HepG2 (cell line): ENCODE data around the gene UBE2O. TPM values are rescaled to one million over a fixed set of nuclear protein-coding genes. Genes with fewer than 3 reads are reported as not detected.

Experiments
- AKNA ChIP-seq: sonication (generic); formaldehyde crosslinking; IDR thresholded peaks from 2 replicates; pipeline ENCODE4 v1.4.0; 2020; ENCODE audit warnings: missing genetic modification reagents, borderline replicate concordance
- CAMTA2 ChIP-seq: sonication (generic); formaldehyde crosslinking; IDR thresholded peaks from 2 replicates; pipeline ENCODE4 v1.4.0; 2020; ENCODE audit warnings: mild to moderate bottlenecking, missing genetic modification reagents, borderline replicate concordance
- ETS1 ChIP-seq: sonication (generic); formaldehyde crosslinking; IDR thresholded peaks from 2 replicates; pipeline ENCODE4 v1.4.0; 2020; ENCODE audit warnings: missing genetic modification reagents
- GPN1 ChIP-seq: sonication (generic); formaldehyde crosslinking; IDR thresholded peaks from 2 replicates; pipeline ENCODE4 v1.5.1; 2020; ENCODE audit warnings: missing genetic modification reagents, borderline replicate concordance
- KLF16 ChIP-seq, 2 experiments: sonication (generic) in 1 of 2; formaldehyde crosslinking in 1 of 2; IDR thresholded peaks; 2 replicates each; pipeline versions ENCODE4 v1.6.1 to v1.8.0; 2016 to 2023; ENCODE audit warnings: missing genetic modification reagents in 2 of 2, missing compliant biosample characterization in 1 of 2
- PRPF4 ChIP-seq: fragments of 200-400 bp; formaldehyde crosslinking; IDR thresholded peaks from 2 replicates; pipeline ENCODE4 v1.6.1; 2016; ENCODE audit warnings: low read length, low read depth; ENCODE audit not compliant: poor library complexity, severe bottlenecking
- RXRB ChIP-seq: IDR thresholded peaks from 2 replicates; pipeline ENCODE4 v1.6.1; 2016; ENCODE audit warnings: borderline replicate concordance, missing genetic modification reagents, missing compliant biosample characterization
- SMARCC2 ChIP-seq: fragments of 450-650 bp; IDR thresholded peaks from 2 replicates; pipeline ENCODE4 v1.6.1; 2017; ENCODE audit warnings: antibody characterized with exemption, mild to moderate bottlenecking
- SRSF9 ChIP-seq: fragments of 200-400 bp; formaldehyde crosslinking; IDR thresholded peaks from 2 replicates; pipeline ENCODE4 v1.6.1; 2018; ENCODE audit warnings: borderline replicate concordance, mild to moderate bottlenecking, low read depth, low read length; ENCODE audit not compliant: insufficient read depth, poor library complexity, severe bottlenecking
- THAP9 ChIP-seq: sonication (generic); formaldehyde crosslinking; IDR thresholded peaks from 2 replicates; pipeline ENCODE4; 2020; ENCODE audit warnings: missing genetic modification reagents, mild to moderate bottlenecking, borderline replicate concordance
- YEATS2 ChIP-seq: sonication (generic); formaldehyde crosslinking; IDR thresholded peaks from 2 replicates; pipeline ENCODE4 v1.4.0; 2020; ENCODE audit warnings: missing genetic modification reagents, borderline replicate concordance
- ZBTB44 ChIP-seq: sonication (generic); formaldehyde crosslinking; IDR thresholded peaks from 2 replicates; pipeline ENCODE4 v1.4.0; 2020; ENCODE audit warnings: missing genetic modification reagents
- ZNF256 ChIP-seq: sonication (generic); formaldehyde crosslinking; conservative IDR thresholded peaks from 2 replicates; pipeline ENCODE4 v1.4.0; 2020; ENCODE audit warnings: missing genetic modification reagents
- ZNF550 ChIP-seq: sonication (generic); formaldehyde crosslinking; IDR thresholded peaks from 2 replicates; pipeline ENCODE4 v1.4.0; 2020; ENCODE audit warnings: mild to moderate bottlenecking, missing genetic modification reagents, borderline replicate concordance
- ZNF572 ChIP-seq: sonication (generic); formaldehyde crosslinking; IDR thresholded peaks from 2 replicates; pipeline ENCODE4 v1.5.1; 2020; ENCODE audit warnings: mild to moderate bottlenecking, missing genetic modification reagents
- ZNF577 ChIP-seq: sonication (generic); formaldehyde crosslinking; IDR thresholded peaks from 2 replicates; pipeline ENCODE4 v1.4.0; 2020; ENCODE audit warnings: mild to moderate bottlenecking, low read depth, missing genetic modification reagents, borderline replicate concordance
- polyA plus RNA-seq, 8 experiments: library from polyadenylated mRNA; depleted of rRNA in 3 of 8; stranded (reverse) in 7 of 8; unstranded in 1 of 8; fragments of >200 nt; fragmentation: Illumina TruSeq in 4 of 8; extraction: Trizol in 4 of 8; gene quantifications; 2 replicates each; pipeline versions ENCODE4 v1.2.1 to v1.2.3, GENCODE V29; 2011 to 2016; ENCODE audit warnings: low read depth in 4 of 8, missing spikeins in 1 of 8, mixed read lengths in 1 of 8; ENCODE audit not compliant: insufficient read depth in 1 of 8
- total RNA-seq, 5 experiments: library from RNA; depleted of rRNA; stranded (reverse); fragments of >200 nt; fragmentation: Illumina TruSeq; extraction: Trizol; gene quantifications; 2 replicates each; pipeline ENCODE4 v1.2.3, GENCODE V29; 2016; ENCODE audit warnings: low read depth in 1 of 5

The UBE2O gene
- total and polyA plus RNA-seq, 2 of the 13 experiments (the other 11 are each of a cell fraction or from before 2014, with no cell fraction given): 21.5 to 23.5 TPM

- TF ChIP-seq THAP9 (CRISPR knock-in tag) (peak; percentile 99), KLF16 (CRISPR knock-in tag; IDR thresholded peaks at IDR 0.05) (peak in 1 of 2 experiments; percentile 100; a peak in 2 of 4 replicates), ETS1 (no peak), SMARCC2 (no peak), ZNF550 (peak; percentile 94; the same call in 1 of the 2 replicates), CAMTA2 (CRISPR knock-in tag) (peak; percentile 69; the same call in 1 of the 2 replicates), ZNF256 (CRISPR knock-in tag) (peak; percentile 87; the same call in 1 of the 2 replicates), GPN1 (CRISPR knock-in tag) (peak; percentile 63; the same call in 1 of the 2 replicates), ZNF572 (no peak; the same call in 1 of the 2 replicates), AKNA (CRISPR knock-in tag) (peak; percentile 92), ZBTB44 (CRISPR knock-in tag) (0 out of 2 replicates have a peak, but pooled peaks have one; percentile 73), YEATS2 (CRISPR knock-in tag) (peak; percentile 87), SRSF9 (no peak), RXRB (CRISPR knock-in tag) (peak; percentile 67), ZNF577 (0 out of 2 replicates have a peak, but pooled peaks have one; percentile 58), PRPF4 (no peak)
These were observed 99.2 kb downstream of the UBE2O start, which contains the start of gene PRPSAP1 (continued) for GRCh38 chr17:76353599-76354316.
